Measurements from ENCODE around the gene ADCY10. TPM values are rescaled to one million over a fixed set of nuclear protein-coding genes. Genes with fewer than 3 reads are reported as not detected.
A peak's percentile ranks its signal among the peaks of the same experiment; 100 is the strongest.

Gene ADCY10
- total and polyA plus RNA-seq, 2 experiments from 2014 or later, result 0.93 to 1.5 TPM

DNA sequence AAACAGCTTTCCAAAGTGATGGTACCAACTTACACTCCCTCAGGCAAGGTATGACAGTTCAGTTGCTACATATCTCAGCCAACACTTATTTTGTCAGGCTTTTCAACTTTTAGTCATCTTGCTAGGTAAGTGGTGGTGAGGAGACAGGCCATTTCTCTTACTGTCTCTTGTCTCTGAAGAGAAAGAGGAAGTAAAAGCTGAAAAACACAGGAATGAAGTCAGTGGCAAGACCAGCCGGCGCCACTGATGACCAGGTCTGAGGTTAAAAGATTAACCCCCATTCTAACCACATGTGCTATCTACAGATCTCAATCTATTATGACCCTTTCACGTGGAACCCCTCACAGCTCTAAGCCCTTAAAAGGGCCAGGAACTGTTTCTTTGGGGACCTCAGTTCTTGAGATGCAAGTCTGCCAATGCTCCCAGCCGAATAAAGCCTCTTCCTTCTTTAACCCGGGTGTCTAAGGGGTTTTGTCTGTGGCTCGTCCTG lies 4.2 kb downstream of the ADCY10 start:
- H2AFZ ChIP-seq, result no peak overlapping the region
- H4K20me1 ChIP-seq (ENCODE audit: insufficient read depth, poor library complexity, severe bottlenecking), result no peaks in the 10 kb centered on the region
- TF ChIP-seq CTCF (IDR thresholded peaks at IDR 0.05; ENCODE audit: poor library complexity) (no peak), EZH2phosphoT487 (IDR thresholded peaks at IDR 0.05; ENCODE audit: low read depth, severe bottlenecking, unreplicated experiment) (no peak), EZH2 (IDR thresholded peaks at IDR 0.05; ENCODE audit: borderline replicate concordance) (no peak)
- DNase-seq (ENCODE audit: low spot score), result no peak
- peaks cover 12% of the 10 kb centered on the region for H3K4me1 ChIP-seq (ENCODE audit: insufficient read depth)
- 89% methylated on average over 6 of the region's 6 CpGs for WGBS (ENCODE audit: low lambda C conversion rate, missing lambda C conversion rate)
- H3K9me3 ChIP-seq (ENCODE audit: low read depth), result no peaks in the 10 kb centered on the region
- no peak overlapping the region for H3K4me3 ChIP-seq
- no peaks in the 10 kb centered on the region for H3K27me3 ChIP-seq
- H3K27ac ChIP-seq, result no peak overlapping the region
- H3K4me2 ChIP-seq, result no peak overlapping the region
- no peaks in the 10 kb centered on the region for H3K79me2 ChIP-seq
- H3K36me3 ChIP-seq (replicated peaks; ENCODE audit: insufficient read depth, low read depth), result no peaks in the 10 kb centered on the region
- H3K9me2 ChIP-seq (replicated peaks; ENCODE audit: insufficient read depth), result no peaks in the 10 kb centered on the region

DNA sequence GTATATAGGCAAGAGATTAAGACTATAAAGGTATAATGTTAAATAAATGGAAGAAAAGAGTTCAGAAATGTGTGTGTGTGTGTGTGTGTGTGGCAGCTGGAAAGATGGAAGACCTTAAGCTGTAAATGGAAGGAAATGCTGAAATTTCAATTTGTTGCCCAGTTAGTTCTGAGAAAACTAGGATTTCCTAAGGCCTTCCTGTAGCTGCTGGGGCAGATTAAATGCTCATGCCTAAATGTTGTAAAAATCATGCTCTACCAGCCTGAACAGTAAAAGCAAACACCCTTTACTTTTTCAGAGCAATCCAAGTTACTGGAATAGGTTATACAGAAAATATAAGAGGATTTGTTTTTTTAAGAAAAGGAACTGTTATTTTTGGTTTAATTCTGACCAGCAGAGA lies 8.3 kb downstream of the ADCY10 start:
- H2AFZ ChIP-seq, result peak overlapping the region; percentile 4

GRCh38 chr1:167905182-167905581 lies 8.8 kb downstream of the ADCY10 start:
- no peak overlapping the region for H3K4me2 ChIP-seq
- H3K79me2 ChIP-seq, result no peaks in the 10 kb centered on the region

More for the DNA sequence above, 8.3 kb downstream of the ADCY10 start:
- no peaks in the 10 kb centered on the region for H4K20me1 ChIP-seq (ENCODE audit: insufficient read depth, poor library complexity, severe bottlenecking)
- no peak for DNase-seq (ENCODE audit: low spot score)
- H3K27me3 ChIP-seq, result no peaks in the 10 kb centered on the region
- H3K36me3 ChIP-seq (replicated peaks; ENCODE audit: insufficient read depth, low read depth), result no peaks in the 10 kb centered on the region
- no peak overlapping the region for H3K4me2 ChIP-seq
- TF ChIP-seq EZH2phosphoT487 (IDR thresholded peaks at IDR 0.05; ENCODE audit: low read depth, severe bottlenecking, unreplicated experiment) (no peak), CTCF (IDR thresholded peaks at IDR 0.05; ENCODE audit: poor library complexity) (no peak), EZH2 (IDR thresholded peaks at IDR 0.05; ENCODE audit: borderline replicate concordance) (no peak)
- no peak overlapping the region for H3K27ac ChIP-seq
- H3K79me2 ChIP-seq, result no peaks in the 10 kb centered on the region
- peaks cover 12% of the 10 kb centered on the region for H3K4me1 ChIP-seq (ENCODE audit: insufficient read depth)
- H3K4me3 ChIP-seq, result no peak overlapping the region
- no peaks in the 10 kb centered on the region for H3K9me3 ChIP-seq (ENCODE audit: low read depth)
- H3K9me2 ChIP-seq (replicated peaks; ENCODE audit: insufficient read depth), result no peaks in the 10 kb centered on the region

More at GRCh38 chr1:167905182-167905581, 8.8 kb downstream of the ADCY10 start:
- peak overlapping the region; percentile 4 for H2AFZ ChIP-seq
- H3K4me3 ChIP-seq, result no peak overlapping the region
- no peaks in the 10 kb centered on the region for H4K20me1 ChIP-seq (ENCODE audit: insufficient read depth, poor library complexity, severe bottlenecking)
- 65% methylated on average over 3 of the region's 3 CpGs for WGBS (ENCODE audit: low lambda C conversion rate, missing lambda C conversion rate)
- no peaks in the 10 kb centered on the region for H3K9me3 ChIP-seq (ENCODE audit: low read depth)
- peaks cover 12% of the 10 kb centered on the region for H3K4me1 ChIP-seq (ENCODE audit: insufficient read depth)
- TF ChIP-seq CTCF (IDR thresholded peaks at IDR 0.05; ENCODE audit: poor library complexity) (no peak), EZH2 (IDR thresholded peaks at IDR 0.05; ENCODE audit: borderline replicate concordance) (no peak), EZH2phosphoT487 (IDR thresholded peaks at IDR 0.05; ENCODE audit: low read depth, severe bottlenecking, unreplicated experiment) (no peak)
- no peak for DNase-seq (ENCODE audit: low spot score)
- no peaks in the 10 kb centered on the region for H3K27me3 ChIP-seq
- no peaks in the 10 kb centered on the region for H3K36me3 ChIP-seq (replicated peaks; ENCODE audit: insufficient read depth, low read depth)
- H3K27ac ChIP-seq, result peak overlapping the region; percentile 9
- no peaks in the 10 kb centered on the region for H3K9me2 ChIP-seq (replicated peaks; ENCODE audit: insufficient read depth)

All from hepatocyte (in vitro differentiated cells).